K562 (cell line): Measurements from ENCODE around the gene ICAM1. TPM values are rescaled to one million over a fixed set of nuclear protein-coding genes. Genes with fewer than 3 reads are reported as not detected.

Experiments
- ADNP ChIP-seq: fragments of 200-800 bp; sonication (Bioruptor generic); IDR thresholded peaks from 2 replicates; pipeline ENCODE4 v1.6.1; 2016; ENCODE audit warnings: missing genetic modification characterization, missing compliant biosample characterization
- ARHGAP35 ChIP-seq: fragments of 450-650 bp; IDR thresholded peaks from 2 replicates; pipeline ENCODE4 v1.6.1; 2018; ENCODE audit not compliant: partially characterized antibody
- ATF1 ChIP-seq, 2 experiments: fragments of 450-650 bp in 1 of 2; IDR thresholded peaks; 2 replicates each; pipeline ENCODE4 v1.6.1; 2016; ENCODE audit warnings: missing compliant biosample characterization in 1 of 2, missing genetic modification characterization in 1 of 2
- ATF3 ChIP-seq, 2 experiments: fragments of 450-650 bp in 1 of 2; sonication (generic) in 1 of 2; formaldehyde crosslinking in 1 of 2; IDR thresholded peaks in 1 of 2; conservative IDR thresholded peaks in 1 of 2; 2 replicates each; pipeline versions ENCODE4 v1.6.1 to v1.8.1; 2016 to 2023; ENCODE audit warnings: mild to moderate bottlenecking in 2 of 2, moderate library complexity in 2 of 2, inconsistent platforms in 1 of 2, missing genetic modification reagents in 1 of 2
- CBX3 ChIP-seq, 2 experiments: IDR thresholded peaks; 1 replicate in 1 of 2; 2 replicates in 1 of 2; pipeline ENCODE4 v1.6.1; 2012; ENCODE audit warnings: inconsistent platforms in 2 of 2, low read length in 2 of 2, borderline replicate concordance in 1 of 2, control low read depth in 1 of 2
- CREBBP ChIP-seq: IDR thresholded peaks from one replicate; pipeline ENCODE4 v1.6.1; 2012; ENCODE audit warnings: low read depth, mild to moderate bottlenecking, control low read depth, inconsistent platforms, low read length
- HMGN3 ChIP-seq: IDR thresholded peaks from 2 replicates; pipeline ENCODE4 v1.6.1; 2011; ENCODE audit warnings: borderline replicate concordance, low read depth, mild to moderate bottlenecking, mixed read lengths, low read length; ENCODE audit not compliant: insufficient read length; ENCODE audit errors: extremely low read depth
- LEF1 ChIP-seq: fragments of 450-650 bp; IDR thresholded peaks from 2 replicates; pipeline ENCODE4 v1.6.1; 2016; ENCODE audit warnings: mild to moderate bottlenecking
- MCM3 ChIP-seq: fragments of 450-650 bp; IDR thresholded peaks from 2 replicates; pipeline ENCODE4 v1.6.1; 2016
- NCOA4 ChIP-seq: fragments of 450-650 bp; IDR thresholded peaks from 2 replicates; pipeline ENCODE4 v1.6.1; 2018; ENCODE audit warnings: mild to moderate bottlenecking; ENCODE audit not compliant: partially characterized antibody
- NFXL1 ChIP-seq: fragments of 450-650 bp; formaldehyde crosslinking; IDR thresholded peaks from 2 replicates; pipeline ENCODE4 v1.4.0; 2021; ENCODE audit warnings: mild to moderate bottlenecking
- PCBP1 ChIP-seq: fragments of 200-400 bp; formaldehyde crosslinking; IDR thresholded peaks from 2 replicates; pipeline ENCODE4 v1.6.1; 2018; ENCODE audit warnings: mild to moderate bottlenecking, low read depth, low read length; ENCODE audit not compliant: poor library complexity, severe bottlenecking
- RBM34 ChIP-seq: fragments of 200-400 bp; formaldehyde crosslinking; IDR thresholded peaks from 2 replicates; pipeline ENCODE4 v1.6.1; 2018; ENCODE audit warnings: low read length, borderline replicate concordance; ENCODE audit not compliant: insufficient read depth
- RNF2 ChIP-seq: sonication (generic); IDR thresholded peaks from 2 replicates; pipeline ENCODE4 v1.6.1; 2016
- SMARCA5 ChIP-seq: fragments of 450-650 bp; IDR thresholded peaks from 2 replicates; pipeline ENCODE4 v1.6.1; 2016
- ZNF124 ChIP-seq: sonication (generic); formaldehyde crosslinking; IDR thresholded peaks from 2 replicates; pipeline ENCODE4 v1.8.1; 2022; ENCODE audit warnings: missing genetic modification reagents
- ZNF140 ChIP-seq: fragments of 250-450 bp; sonication (Bioruptor Pico); IDR thresholded peaks from 2 replicates; pipeline ENCODE4 v1.8.0; 2021; ENCODE audit warnings: moderate library complexity, mild to moderate bottlenecking, inconsistent platforms
- ZNF79 ChIP-seq: fragments of 250-450 bp; sonication (Bioruptor Pico); IDR thresholded peaks from 2 replicates; pipeline ENCODE4 v1.4.0; 2020; ENCODE audit warnings: low read depth, mild to moderate bottlenecking, moderate library complexity
- ZSCAN32 ChIP-seq: fragments of 450-650 bp; formaldehyde crosslinking; IDR thresholded peaks from 2 replicates; pipeline ENCODE4 v1.4.0; 2020; ENCODE audit warnings: mild to moderate bottlenecking, moderate library complexity
- polyA plus RNA-seq, 8 experiments: library from polyadenylated mRNA; depleted of rRNA in 4 of 8; stranded (reverse) in 5 of 8; unstranded in 3 of 8; fragments of >200 nt; fragmentation: Nextera tagmentation in 2 of 8; fragmentation: Illumina TruSeq in 1 of 8; extraction: Ambion mirVana in 2 of 8; extraction: Trizol in 1 of 8; gene quantifications; 2 replicates each; pipeline versions ENCODE4 v1.2.1 to v1.2.3, GENCODE V29; 2011 to 2014; ENCODE audit warnings: inconsistent platforms in 1 of 8, missing spikeins in 1 of 8
- total RNA-seq, 7 experiments: library from RNA; depleted of rRNA in 6 of 7; stranded (reverse); fragments of >200 nt in 6 of 7; fragmentation: Illumina TruSeq in 2 of 7; extraction: Trizol in 2 of 7; gene quantifications; 2 replicates each; pipeline versions ENCODE4 v1.2.1 to v1.2.3, GENCODE V29; 2011 to 2021; ENCODE audit warnings: low replicate concordance in 1 of 7
- TF ChIP-seq, protein P1 (sequence below): fragments of 250-450 bp; sonication (Bioruptor Pico); IDR thresholded peaks from 2 replicates; pipeline ENCODE4 v1.5.0; 2021; ENCODE audit warnings: mild to moderate bottlenecking, moderate library complexity
- TF ChIP-seq, protein P2 (sequence below): fragments of 250-450 bp; sonication (Bioruptor Pico); IDR thresholded peaks from 2 replicates; pipeline ENCODE4 v1.8.0; 2021; ENCODE audit warnings: moderate library complexity, mild to moderate bottlenecking, inconsistent platforms

ICAM1 gene
- total and polyA plus RNA-seq, 9 of the 15 experiments (the other 6 are each of a cell fraction or from before 2014, with no cell fraction given): 2.3 to 24.4 (median 13.4) TPM

- TF ChIP-seq ZSCAN32 (no peak), ZNF124 (CRISPR knock-in tag) (no peak), HMGN3 (peak; percentile 65), RBM34 (no peak), LEF1 (peak; percentile 78), RNF2 (peak; percentile 16; the same call in 1 of the 2 replicates), ATF1 (CRISPR knock-in tag; IDR thresholded peaks at IDR 0.05) (peak; percentile 59), ATF1 (tag; IDR thresholded peaks at IDR 0.05) (peak; percentile 65), ARHGAP35 (no peak), CBX3 (IDR thresholded peaks at IDR 0.05; ENCODE audit: borderline replicate concordance in 1 of 2, low read length in 2 of 2) (no peak), ZNF79 (CRISPR knock-in tag) (no peak), NFXL1 (CRISPR knock-in tag) (no peak), SMARCA5 (no peak), PCBP1 (peak; percentile 43), CREBBP (no peak), ATF3 (IDR thresholded peaks at IDR 0.05) (no peak), ATF3 (CRISPR knock-in tag; conservative IDR thresholded peaks at IDR 0.05) (no peak), ADNP (no peak), ZNF140 (no peak), NCOA4 (no peak), MCM3 (no peak)
- TF ChIP-seq, protein P1, sequence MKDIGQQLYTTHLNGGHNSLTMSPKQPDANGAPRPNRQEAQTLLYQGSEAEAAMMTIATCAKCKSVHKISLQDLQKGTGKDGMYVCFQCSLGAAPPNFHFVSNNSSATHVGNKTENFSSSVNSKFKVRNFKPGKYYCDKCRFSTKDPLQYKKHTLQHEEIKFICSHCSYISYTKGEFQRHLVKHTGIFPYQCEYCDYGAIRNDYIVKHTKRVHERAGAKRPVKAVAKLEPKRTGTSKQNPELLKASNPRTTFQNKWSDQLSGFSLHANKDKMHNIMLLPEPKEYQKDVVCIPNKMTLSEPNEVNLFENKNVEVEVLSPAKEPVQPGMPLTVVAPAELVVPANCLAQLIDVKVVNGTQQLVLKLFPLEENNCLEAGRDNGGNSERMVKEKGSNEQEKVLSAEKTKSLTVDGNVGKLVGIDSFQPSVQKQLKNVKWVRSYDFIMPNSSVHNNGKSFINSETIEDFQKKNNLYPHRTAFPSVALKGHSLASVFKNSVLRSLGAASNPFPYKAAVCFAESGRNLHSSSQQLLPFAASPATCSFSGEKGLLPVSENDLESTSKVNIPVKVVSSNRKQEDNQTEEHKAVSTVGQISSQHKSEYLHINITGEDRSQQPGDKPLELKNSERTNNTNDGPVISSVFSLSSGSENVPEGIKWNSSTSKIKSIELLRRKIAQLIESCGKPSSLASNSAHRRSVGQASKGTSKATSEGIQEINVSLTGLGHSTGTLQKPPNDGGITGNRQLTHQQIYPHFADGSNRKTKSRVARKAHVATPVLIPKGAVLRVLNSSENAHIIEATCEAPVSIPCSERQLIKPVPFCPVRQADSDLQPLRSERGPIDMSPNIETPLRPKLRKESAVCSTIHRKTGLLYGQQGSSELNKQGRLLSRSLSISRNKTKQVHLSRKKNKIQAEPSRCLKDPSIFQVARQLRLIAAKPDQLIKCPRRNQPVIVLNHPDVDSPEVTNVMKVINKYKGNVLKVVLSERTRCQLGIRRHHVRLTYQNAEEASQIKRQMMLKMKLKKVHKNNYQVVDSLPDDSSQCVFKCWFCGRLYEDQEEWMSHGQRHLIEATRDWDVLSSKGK (CRISPR knock-in tag): no peak
- TF ChIP-seq, protein P2, sequence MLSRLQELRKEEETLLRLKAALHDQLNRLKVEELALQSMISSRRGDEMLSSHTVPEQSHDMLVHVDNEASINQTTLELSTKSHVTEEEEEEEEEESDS (CRISPR knock-in tag): no peak
These were observed 18.4 kb downstream of the ICAM1 start (continued) for GRCh38 chr19:10289167-10289835.
